Central memory CD8-positive, alpha-beta T cell (primary cell): ENCODE results near the gene ADSS1.

Source experiments
- ATAC-seq: fragments of 150-1000 bp; cut with Tn5 transposase; replicated peaks from 2 replicates; pipeline ENCODE4 v1.10.0; 2022; ENCODE audit warnings: mild to moderate bottlenecking, moderate FRiP score, moderate number of reproducible peaks; ENCODE audit not compliant: poor library complexity, severe bottlenecking; ENCODE audit errors: extremely low read depth
- DNase-seq, 2 donors: peaks; one replicate each; pipeline ENCODE4 v3.0.0; 2021; ENCODE audit warnings: low spot score in 2 of 2
- H3K27ac Mint-ChIP-seq: one replicate; pipeline ENCODE4 v1.8.0; 2022; ENCODE audit warnings: low read depth, mild to moderate bottlenecking, moderate library complexity, mixed read lengths
- H3K27me3 Mint-ChIP-seq: one replicate; pipeline ENCODE4 v1.8.0; 2022; ENCODE audit warnings: mixed read lengths
- H3K36me3 Mint-ChIP-seq: one replicate; pipeline ENCODE4 v1.8.0; 2022; ENCODE audit warnings: mild to moderate bottlenecking, moderate library complexity, mixed read lengths; ENCODE audit not compliant: insufficient read depth
- H3K4me1 Mint-ChIP-seq: one replicate; pipeline ENCODE4 v1.8.0; 2022; ENCODE audit warnings: mixed read lengths
- H3K4me3 Mint-ChIP-seq: one replicate; pipeline ENCODE4 v1.8.0; 2022; ENCODE audit warnings: mild to moderate bottlenecking, moderate library complexity, mixed read lengths
- H3K9me3 Mint-ChIP-seq: one replicate; pipeline ENCODE4 v1.8.0; 2022; ENCODE audit warnings: mixed read lengths

Gene ADSS1

DNA sequence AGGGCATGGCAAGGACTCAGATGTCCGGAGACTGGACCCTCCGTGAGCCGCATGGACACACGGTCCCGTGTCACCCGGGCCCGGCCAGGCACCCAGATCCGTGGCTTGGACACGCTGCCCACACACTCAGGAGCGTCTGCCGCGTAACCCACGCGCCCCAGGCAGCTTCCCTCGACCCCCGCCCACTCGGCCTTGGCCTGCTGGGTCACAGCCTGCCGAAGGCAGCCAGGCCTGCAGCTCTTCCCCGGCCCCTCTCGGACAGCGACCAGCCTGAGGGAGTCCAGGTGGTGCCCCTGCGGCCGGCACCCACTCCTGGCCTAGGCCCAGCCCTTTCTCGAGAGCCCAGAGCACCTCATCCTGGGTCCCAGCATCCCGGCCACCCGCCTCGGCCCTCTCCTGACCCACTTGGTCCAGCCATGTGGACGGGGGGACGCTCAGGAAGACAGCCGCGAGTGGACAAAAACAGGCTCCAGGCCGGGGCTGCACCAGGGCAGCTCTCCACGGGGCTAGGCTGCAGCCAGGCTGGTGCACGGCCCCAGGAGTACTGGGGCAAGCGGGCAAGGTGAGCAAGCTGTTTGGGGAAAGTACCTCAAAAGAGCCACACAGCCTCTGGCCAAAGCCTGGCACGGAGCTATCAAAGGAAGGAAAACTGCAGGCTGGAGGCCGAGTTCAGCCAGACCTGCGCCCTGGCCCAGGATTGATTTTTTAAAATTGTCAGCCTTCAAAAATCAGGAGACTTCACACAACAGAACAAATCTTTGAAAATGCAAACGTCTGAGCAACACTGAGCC lies 65.0 kb downstream of the ADSS1 start:
- peaks cover 4% of the 10 kb centered on the region for H3K36me3 Mint-ChIP-seq
- peaks cover 29% of the 10 kb centered on the region for H3K4me1 Mint-ChIP-seq
- H3K27me3 Mint-ChIP-seq, result no peaks in the 10 kb centered on the region
- H3K4me3 Mint-ChIP-seq, result no peak overlapping the region
- DNase-seq, result no peak
- no peak overlapping the region for H3K27ac Mint-ChIP-seq
- no peaks in the 10 kb centered on the region for H3K9me3 Mint-ChIP-seq
- ATAC-seq, result no peak

GRCh38 chr14:104789752-104790743 lies 66.0 kb downstream of the ADSS1 start:
- Mint-ChIP-seq H3K27me3 (no peaks in the 10 kb centered on the region), H3K4me3 (no peak overlapping the region), H3K27ac (no peak overlapping the region), H3K9me3 (no peaks in the 10 kb centered on the region), H3K36me3 (peaks cover 6% of the 10 kb centered on the region), H3K4me1 (peaks cover 35% of the 10 kb centered on the region)
- no peak for DNase-seq
- no peak for ATAC-seq

DNA sequence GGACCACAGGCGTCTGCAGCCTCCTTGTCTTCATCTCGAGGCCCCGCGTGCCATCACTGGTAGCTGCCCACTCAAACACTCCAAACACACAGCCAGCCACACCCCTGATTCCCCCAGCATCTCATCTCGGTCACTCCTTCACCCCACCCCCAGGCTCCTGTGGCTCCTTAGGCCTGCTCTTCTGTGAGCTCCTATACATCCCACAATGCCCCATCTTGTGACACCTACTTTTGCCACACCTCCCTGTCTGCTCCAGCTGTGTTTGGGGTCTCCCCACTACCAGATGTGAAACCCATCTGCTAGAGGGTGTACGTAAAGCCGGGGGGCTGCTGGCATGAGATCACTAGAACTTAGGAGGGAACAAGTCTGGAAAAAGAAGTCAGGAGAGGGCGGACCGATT lies 67.4 kb downstream of the ADSS1 start:
- no peak for DNase-seq
- Mint-ChIP-seq H3K4me1 (peaks cover 41% of the 10 kb centered on the region), H3K27me3 (no peaks in the 10 kb centered on the region), H3K27ac (peak overlapping the region; percentile 74), H3K36me3 (peaks cover 12% of the 10 kb centered on the region), H3K4me3 (peak overlapping the region; percentile 37), H3K9me3 (no peaks in the 10 kb centered on the region)
- ATAC-seq, result no peak

GRCh38 chr14:104792101-104792884 lies 68.3 kb downstream of the ADSS1 start:
- no peak for DNase-seq
- Mint-ChIP-seq H3K27me3 (no peaks in the 10 kb centered on the region), H3K4me1 (peaks cover 42% of the 10 kb centered on the region), H3K27ac (peak overlapping the region; percentile 32), H3K36me3 (peaks cover 13% of the 10 kb centered on the region), H3K9me3 (no peaks in the 10 kb centered on the region), H3K4me3 (peak overlapping the region; percentile 84)
- no peak for ATAC-seq

GRCh38 chr14:104792945-104793702 lies 69.1 kb downstream of the ADSS1 start:
- DNase-seq (no peak), ATAC-seq (no peak)
- Mint-ChIP-seq H3K4me3 (peak overlapping the region; percentile 84), H3K36me3 (peaks cover 15% of the 10 kb centered on the region), H3K4me1 (peaks cover 42% of the 10 kb centered on the region), H3K27me3 (no peaks in the 10 kb centered on the region), H3K27ac (peak overlapping the region; percentile 78), H3K9me3 (no peaks in the 10 kb centered on the region)

DNA sequence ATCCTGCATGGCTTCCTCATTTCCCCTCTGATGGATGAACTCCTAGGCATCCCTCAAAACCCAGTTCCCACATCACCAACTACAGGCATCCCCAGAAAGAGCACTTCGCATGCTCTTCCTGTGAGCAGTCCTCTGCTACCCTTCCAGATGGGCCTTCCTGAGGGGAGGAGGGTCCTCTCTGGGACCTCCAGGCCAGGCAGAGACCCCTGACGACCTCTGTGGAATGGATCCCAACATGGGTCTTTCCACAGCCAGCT lies 69.6 kb downstream of the ADSS1 start:
- DNase-seq, result no peak
- peak overlapping the region; percentile 78 for H3K27ac Mint-ChIP-seq
- H3K36me3 Mint-ChIP-seq, result peaks cover 15% of the 10 kb centered on the region
- no peaks in the 10 kb centered on the region for H3K9me3 Mint-ChIP-seq
- H3K4me3 Mint-ChIP-seq, result peak overlapping the region; percentile 84
- peaks cover 42% of the 10 kb centered on the region for H3K4me1 Mint-ChIP-seq
- no peaks in the 10 kb centered on the region for H3K27me3 Mint-ChIP-seq
- no peak for ATAC-seq

GRCh38 chr14:104794099-104794498 lies 70.1 kb downstream of the ADSS1 start:
- Mint-ChIP-seq H3K4me3 (peak overlapping the region; percentile 84), H3K9me3 (no peaks in the 10 kb centered on the region), H3K27ac (peak overlapping the region; percentile 78), H3K27me3 (no peaks in the 10 kb centered on the region), H3K4me1 (peaks cover 42% of the 10 kb centered on the region), H3K36me3 (peaks cover 16% of the 10 kb centered on the region)
- DNase-seq (no peak), ATAC-seq (peak; percentile 24)

- H3K4me3 Mint-ChIP-seq, result peak overlapping the region; percentile 84
- ATAC-seq (no peak), DNase-seq (no peak)
- peaks cover 16% of the 10 kb centered on the region for H3K36me3 Mint-ChIP-seq
- peak overlapping the region; percentile 78 for H3K27ac Mint-ChIP-seq
- H3K9me3 Mint-ChIP-seq, result no peaks in the 10 kb centered on the region
- no peaks in the 10 kb centered on the region for H3K27me3 Mint-ChIP-seq
- H3K4me1 Mint-ChIP-seq, result peaks cover 47% of the 10 kb centered on the region
These were observed 70.6 kb downstream of the ADSS1 start for GRCh38 chr14:104794631-104794992.

DNA sequence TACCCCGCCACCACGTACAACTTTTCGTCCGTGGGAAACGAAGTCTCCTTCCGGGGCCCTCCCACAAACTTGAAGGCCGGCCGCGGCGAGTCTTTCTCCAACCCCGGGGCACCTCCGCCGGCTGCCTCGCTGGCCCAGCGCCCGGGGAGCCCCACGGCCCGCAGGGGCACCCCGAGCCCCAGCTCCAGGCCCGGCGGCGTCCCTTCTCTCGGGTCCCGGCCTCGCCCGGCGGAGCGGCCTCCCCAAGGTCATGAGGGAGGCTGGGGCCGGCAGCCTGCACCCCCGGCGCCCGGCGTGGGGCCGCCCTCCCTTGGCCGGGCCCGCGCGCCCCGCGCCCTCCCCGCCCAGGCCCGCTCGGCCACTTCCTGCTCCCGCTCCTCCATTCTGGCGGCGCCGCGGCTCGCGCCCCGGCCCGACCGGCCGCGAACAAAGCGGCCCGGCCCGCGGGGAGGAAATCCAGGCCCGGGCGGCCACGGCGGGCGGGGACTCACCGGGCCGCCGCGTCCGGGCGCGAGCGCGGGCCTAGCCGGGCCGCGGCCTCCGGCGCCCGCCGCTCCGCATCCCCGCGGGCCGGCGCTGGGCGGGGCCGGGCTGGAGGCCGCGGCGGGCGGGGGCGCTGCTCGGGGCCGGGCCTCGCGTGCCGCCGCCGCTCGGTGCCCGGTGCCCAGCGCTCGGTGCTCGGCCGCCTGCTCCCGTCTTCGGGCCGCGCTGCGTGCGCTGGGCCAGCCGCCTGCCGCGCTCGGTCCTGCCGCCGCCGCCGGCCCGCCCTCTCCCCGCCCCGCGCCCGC lies 71.2 kb downstream of the ADSS1 start, which contains the start of gene AKT1:
AKT1 (minus strand) TSS at position 756 of the 788 bp plus-strand sequence. CDS start 3,105 bp downstream, outside the sequence.
- Mint-ChIP-seq H3K27me3 (no peaks in the 10 kb centered on the region), H3K4me1 (peaks cover 51% of the 10 kb centered on the region), H3K36me3 (peaks cover 22% of the 10 kb centered on the region), H3K4me3 (peak within 1 kb of the TSS; percentile 84), H3K9me3 (no peaks in the 10 kb centered on the region), H3K27ac (peak within 1 kb of the TSS; percentile 78)
- peak; percentile 18 for ATAC-seq
- DNase-seq, result no peak

DNA sequence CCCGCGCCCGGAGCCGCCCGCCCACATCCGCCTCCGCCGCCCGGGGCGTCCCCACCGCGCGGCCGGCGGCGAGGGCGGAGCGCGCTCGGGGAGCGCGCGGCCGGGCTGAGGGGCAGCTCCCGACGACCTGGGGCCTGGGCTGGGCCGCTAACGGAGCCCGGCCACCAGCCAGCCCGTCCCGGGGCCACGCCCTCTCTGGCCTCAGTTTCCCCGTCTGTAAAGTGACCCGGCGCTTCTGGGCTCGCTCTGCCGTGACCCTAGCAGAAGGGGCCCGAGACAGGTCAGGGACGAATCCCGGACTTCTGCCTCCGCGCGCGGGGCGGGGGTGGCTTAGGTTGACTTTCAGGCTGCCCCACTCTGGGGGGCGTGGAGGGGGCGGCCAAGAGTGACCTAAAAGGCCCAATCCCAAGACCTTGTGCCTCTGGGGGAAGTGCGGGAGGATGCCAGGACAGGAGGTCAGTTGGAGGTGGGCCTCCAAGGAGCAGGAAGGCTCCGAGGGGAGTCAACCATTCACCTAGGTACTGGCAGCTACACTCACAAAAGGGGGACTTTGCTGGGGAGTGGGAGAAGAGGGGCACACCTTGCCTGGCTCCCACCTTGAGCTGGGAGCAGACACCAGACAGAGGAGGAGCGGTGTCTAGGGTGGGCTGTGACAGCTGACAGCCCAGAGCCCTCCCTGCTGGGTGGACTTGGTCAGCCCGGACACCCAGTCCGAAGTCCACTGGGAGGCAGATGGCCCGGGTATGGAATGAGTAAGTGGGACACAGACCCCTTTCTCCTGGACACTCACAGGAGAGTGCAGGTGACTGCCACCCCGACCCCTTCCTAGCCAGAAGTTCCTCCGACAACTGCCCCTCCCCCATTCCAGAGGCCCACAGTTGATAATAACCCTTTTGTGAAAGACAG lies 72.0 kb downstream of the ADSS1 start:
- no peaks in the 10 kb centered on the region for H3K9me3 Mint-ChIP-seq
- peak overlapping the region; percentile 74 for H3K4me3 Mint-ChIP-seq
- peak; percentile 41 for ATAC-seq
- no peaks in the 10 kb centered on the region for H3K27me3 Mint-ChIP-seq
- H3K27ac Mint-ChIP-seq, result no peak overlapping the region
- peaks cover 48% of the 10 kb centered on the region for H3K4me1 Mint-ChIP-seq
- H3K36me3 Mint-ChIP-seq, result peaks cover 21% of the 10 kb centered on the region
- no peak for DNase-seq
